NCI-H82 treated with DMSO at 0.1 percent for 48 hours (cell line): ENCODE measurements around the gene C19orf38.
"Not testable (repeated sequence)": the region's sequence is repeated elsewhere in the genome, so short reads cannot be mapped to it uniquely, and the experiment has no call there.

Experiments used
- DNase-seq: peaks from one replicate; lab custom pipeline; 2025; ENCODE audit not compliant: unreplicated experiment; lab: John Stamatoyannopoulos, UW

C19orf38 gene

GRCh38 chr19:10820173-10820572 lies 28.0 kb upstream of the C19orf38 start:
- DNase-seq: no peak

DNA sequence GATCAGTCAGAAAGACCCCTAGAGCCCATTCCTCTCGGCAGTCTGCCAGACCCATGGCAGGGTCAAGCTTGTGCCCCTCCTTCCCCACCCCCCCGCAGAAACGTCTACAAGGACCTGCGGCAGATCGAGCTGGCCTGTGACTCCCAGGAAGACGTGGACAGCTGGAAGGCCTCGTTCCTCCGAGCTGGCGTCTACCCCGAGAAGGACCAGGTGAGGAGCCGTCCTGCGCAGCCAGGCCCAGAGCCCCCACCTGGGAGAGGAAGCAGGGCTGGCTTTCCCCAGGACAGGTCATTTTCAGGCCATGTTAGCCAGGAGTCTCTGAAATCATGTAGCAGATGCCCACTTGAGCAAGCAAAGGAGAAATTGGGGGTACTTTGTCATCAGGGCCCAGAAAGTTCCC lies 24.5 kb upstream of the C19orf38 start:
- DNase-seq: no peak

DNA sequence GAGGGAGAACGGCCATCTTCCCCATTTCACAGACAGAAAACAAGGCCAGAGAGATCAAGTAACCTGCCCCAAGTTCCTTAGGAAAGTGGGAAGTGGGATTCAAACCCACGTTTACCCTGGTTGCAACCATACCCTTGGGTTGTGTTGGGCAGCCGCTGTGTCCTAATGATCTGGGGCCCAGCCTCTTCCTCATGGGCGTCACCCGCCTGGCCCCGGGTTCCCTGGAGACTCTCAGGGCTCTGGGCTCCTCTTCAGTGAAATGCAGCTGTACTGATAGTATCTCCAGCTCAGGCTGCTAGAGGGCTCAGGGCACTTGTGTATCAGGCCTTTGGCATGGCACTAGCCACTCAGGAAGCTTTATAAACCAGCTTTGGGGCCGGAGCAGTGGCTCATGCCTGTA lies 22.0 kb upstream of the C19orf38 start:
- DNase-seq: no peak

- no peak for DNase-seq
Measured at GRCh38 chr19:10826846-10827245, 21.4 kb upstream of the C19orf38 start.

GRCh38 chr19:10828981-10829821 lies 19.0 kb upstream of the C19orf38 start:
- no peak for DNase-seq

- no peak for DNase-seq
Measured at GRCh38 chr19:10829967-10830366, 18.2 kb upstream of the C19orf38 start.

GRCh38 chr19:10830370-10830769 lies 17.8 kb upstream of the C19orf38 start:
- DNase-seq: no peak

DNA sequence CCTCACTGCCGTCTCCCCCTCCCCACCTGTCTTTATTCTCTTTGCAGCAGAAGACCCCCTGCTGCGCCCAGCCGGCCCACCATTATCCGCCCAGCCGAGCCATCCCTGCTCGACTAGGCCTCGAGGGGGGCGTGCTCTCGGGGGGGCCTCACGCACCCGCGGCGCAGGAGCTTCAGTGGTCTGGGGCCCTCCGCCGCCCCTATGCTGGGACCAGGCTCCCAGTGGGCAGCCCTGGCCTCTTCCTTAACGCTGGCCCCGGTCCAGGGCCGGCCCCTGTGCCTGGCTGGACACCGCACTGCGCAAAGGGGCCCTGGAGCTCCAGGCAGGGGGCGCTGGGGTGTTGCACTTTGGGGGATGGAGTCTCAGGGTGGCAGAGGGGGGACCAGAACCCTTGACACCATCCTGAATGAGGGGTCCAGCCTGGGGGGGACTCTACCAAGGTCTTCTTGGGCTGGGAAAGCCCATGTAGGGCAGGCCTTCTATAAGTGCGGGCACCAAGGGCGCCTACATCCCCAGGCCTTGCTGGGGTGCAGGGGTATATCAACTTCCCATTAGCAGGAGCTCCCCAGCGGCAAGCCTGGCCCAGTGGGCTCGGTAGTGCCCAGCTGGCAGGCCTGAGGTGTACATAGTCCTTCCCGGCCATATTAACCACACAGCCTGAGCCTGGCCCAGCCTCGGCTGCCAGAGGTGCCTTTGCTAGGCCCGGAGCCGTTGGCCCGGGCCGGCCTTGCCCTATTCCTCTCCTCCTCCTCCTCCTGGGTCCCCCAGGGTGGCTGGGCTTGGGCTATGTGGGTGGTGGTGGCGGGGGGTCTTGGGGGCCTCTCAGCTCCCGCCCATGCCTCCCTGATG lies 17.1 kb upstream of the C19orf38 start:
- no peak for DNase-seq

DNA sequence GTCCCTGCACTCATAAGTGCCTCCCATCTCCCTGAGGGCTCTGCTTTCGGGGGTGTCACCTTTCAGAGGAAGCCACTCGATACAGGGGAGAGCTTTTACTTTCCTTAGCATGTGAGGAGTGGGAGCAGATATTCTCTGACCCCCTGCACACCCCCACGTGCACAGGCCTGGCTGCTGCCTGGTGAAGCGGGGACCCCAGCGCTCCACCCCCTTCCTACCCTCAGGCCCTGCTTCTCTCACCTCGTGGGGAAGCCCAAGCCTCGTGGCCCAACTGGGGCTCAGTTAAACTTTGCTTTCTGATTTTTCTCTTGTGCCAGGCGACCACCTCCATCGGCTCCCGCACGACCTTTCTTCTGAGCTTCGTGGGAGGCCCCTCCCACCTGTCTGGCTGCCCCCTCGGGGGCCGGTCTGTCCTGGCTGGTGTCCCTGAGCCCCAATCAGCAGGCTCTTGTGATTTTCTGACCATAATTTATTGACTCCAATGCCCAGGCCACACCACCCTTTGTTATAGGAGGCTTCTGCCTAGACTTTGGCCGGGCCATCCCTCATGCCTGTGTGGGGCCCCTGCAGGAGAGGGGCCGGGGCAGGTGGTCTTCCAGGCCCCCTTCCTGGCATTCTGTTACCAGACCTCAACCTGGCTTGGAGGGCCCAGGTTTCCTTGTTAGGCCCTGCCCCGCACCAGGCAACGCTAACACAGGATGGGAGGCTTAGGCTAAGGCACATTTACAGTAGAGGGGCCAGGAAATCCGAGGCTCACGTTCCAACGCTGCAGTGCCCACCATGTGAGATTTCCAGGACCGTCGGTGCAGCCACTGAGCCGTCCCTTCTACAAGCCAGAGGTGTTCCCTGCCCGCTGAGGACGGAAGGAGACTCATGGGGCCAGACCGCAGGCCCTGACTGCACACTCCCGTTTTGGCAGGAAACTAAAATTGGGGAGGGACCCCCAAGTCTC lies 16.0 kb upstream of the C19orf38 start:
- no peak for DNase-seq

DNA sequence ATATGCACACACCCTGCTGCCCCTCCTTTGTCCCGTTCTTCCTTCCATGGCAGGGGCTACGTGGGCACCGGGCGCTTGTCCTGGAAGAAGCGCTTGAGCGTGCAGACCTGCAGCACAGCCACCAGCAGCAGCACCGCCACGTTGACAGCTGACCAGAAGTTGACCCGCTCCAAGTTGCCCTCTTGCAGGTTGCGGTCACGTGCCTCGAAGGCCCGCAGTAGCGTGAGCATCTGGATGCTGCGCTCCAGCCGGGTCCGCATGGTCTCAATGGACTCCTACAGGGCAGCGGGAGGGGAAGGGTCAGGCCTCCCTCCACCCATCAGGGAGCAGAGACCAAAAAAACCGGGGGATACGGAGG lies 15.3 kb upstream of the C19orf38 start:
- no peak for DNase-seq

DNA sequence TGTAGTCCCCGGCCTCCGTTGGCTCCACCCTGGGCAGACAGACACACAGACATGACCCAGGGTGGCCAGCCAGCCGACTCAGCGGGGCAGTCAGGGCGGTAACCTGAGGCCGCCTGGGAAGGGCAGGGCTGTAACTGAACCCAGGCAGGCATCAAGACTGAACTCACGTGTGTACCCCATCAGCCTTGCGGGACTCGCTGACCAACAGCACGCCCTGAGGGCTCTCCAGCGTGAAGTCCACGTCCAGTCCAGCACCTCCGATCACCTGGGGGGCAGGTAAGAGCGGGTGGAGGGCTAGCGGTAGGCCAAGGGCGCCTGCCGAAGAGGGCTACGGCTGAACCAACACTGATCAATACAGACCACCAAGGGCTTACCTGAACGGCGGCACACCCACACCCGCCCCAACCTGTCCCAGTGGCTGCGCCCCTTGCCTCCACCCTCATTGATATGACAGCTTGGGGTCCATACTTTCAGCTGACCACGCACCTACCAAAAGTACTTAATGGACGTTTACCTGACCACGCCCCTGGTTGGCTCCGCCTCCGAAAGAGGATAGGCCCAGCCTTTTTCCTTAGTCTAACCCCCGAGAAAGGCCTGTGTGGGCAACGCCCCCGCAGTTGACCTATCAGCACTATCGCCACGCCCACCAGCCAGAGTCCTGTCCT lies 13.0 kb upstream of the C19orf38 start:
- DNase-seq: no peak

GRCh38 chr19:10835754-10836478 lies 12.3 kb upstream of the C19orf38 start, which contains the start of gene TMED1:
TMED1 (minus strand) TSS chr19:10836212; CDS start chr19:10836191, 21 bp downstream.
- peak; percentile 99 for DNase-seq

DNA sequence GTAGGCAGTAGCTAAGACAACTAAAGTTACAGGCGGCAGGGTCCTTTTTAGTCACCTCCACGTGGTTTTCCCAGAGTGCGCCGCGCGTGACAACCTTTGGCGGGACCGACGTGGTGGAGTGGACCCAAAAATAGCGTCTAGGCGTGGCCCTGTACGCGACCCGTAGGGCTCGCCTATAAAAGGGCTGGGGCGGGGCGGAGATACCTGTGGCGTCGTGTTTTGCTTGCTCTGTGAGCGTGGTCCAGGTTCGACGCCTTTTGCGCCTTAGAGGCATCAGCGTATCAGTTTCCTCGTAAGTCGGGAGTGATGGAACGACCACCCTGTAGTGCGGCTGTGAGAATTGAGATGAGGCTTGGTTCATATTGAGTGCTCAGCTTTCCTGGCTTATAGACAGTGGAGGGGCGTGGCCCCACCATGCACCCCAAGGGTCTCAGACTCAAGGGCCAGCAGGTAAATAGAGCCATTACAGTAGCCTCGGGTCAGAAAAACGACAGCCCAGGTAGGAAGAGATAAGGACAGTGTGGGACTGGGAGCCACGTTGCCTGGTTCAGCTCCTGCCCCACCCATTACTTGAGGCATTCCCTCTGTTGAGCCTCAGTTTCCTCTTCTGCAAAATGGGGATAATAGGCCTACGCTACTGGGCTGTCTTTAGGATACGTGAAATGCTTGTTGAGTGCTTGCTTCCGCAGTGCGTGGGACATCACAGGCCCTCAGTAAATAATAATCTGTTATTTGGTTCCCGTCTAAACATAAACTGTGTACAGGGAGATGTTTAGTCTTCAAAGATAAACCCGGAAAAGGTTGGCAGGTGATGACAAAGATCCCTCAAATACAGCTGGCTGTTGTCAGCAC lies 11.5 kb upstream of the C19orf38 start:
- DNase-seq: peak; percentile 65

DNA sequence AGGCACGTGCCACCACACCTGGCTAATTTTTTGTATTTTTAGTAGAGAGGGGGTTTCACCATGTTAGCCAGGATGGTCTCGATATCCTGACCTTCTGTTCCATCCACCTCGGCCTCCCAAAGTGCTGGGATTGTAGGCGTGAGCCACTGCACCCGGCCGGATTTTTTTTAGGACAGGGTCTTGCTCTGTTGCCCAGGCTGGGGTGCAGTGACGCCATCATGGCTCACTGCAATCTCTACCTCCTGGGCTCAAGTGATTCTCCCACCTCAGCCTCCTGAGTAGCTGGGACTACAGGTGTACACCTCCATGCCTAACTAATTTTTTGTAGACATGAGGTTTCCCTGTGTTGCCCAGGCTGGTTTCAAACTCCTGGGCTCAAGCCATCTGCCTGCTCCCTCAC lies 10.6 kb upstream of the C19orf38 start:
- not testable (repeated sequence) for DNase-seq

GRCh38 chr19:10838377-10838776 lies 9.8 kb upstream of the C19orf38 start:
- no peak for DNase-seq

DNA sequence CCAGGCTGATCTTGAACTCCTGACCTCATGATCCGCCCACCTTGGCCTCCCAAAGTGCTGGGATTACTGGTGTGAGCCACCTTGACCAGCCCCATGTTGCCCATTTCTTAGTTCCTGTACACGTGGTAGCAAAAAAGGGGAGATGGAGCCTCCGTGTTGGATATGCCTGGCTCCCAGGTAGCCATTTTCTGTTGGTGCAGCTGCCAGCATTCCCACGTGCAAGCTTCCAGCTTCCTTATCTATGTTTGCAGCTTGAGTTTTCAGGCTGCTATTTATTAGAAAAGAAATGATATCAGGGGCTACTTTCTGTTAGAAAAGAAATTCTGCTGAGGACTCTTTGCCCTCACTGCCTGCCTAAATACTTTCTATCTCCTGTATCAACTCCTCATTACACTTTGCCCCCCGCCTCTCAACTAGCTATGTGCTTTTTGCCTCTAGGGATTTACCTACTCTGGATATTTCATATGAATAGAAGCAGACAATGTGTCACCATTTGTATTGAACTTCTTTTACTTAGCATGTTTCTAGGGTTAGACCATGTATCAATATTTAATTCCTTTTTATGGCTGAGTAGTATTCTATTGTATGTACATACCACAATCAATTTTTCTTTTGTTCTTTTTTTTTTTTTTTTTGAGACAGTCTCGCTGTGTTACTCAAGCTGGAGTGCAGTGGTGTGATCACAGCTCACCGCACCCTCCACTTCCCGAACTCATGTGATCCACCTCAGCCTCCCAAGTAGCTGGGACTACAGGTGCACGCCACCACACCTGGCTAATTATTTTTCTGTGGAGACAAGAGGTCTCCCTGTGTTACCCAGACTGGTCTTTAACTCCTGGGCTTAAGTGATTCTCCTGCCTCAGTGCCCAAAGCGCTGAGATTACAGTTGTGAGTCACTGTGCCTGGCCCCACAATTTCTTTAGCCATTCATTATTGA lies 8.8 kb upstream of the C19orf38 start:
- DNase-seq: no peak

GRCh38 chr19:10842788-10843187 lies 5.4 kb upstream of the C19orf38 start:
- DNase-seq: no peak
